AG10803 (cell line): ENCODE data around the gene SPINK7.

Source experiments
- DNase-seq: peaks from one replicate; pipeline ENCODE4 v3.0.0; 2010; ENCODE audit warnings: low read depth
- H3K4me3 ChIP-seq: 2 replicates; pipeline ENCODE4 v1.5.1; 2011; ENCODE audit warnings: mild to moderate bottlenecking, low read length, control low read depth
- TF ChIP-seq, protein P1 (sequence below): conservative IDR thresholded peaks from 2 replicates; pipeline ENCODE4 v1.5.1; 2011; ENCODE audit warnings: mild to moderate bottlenecking, low read length, control low read depth, inconsistent platforms

SPINK7 gene

DNA sequence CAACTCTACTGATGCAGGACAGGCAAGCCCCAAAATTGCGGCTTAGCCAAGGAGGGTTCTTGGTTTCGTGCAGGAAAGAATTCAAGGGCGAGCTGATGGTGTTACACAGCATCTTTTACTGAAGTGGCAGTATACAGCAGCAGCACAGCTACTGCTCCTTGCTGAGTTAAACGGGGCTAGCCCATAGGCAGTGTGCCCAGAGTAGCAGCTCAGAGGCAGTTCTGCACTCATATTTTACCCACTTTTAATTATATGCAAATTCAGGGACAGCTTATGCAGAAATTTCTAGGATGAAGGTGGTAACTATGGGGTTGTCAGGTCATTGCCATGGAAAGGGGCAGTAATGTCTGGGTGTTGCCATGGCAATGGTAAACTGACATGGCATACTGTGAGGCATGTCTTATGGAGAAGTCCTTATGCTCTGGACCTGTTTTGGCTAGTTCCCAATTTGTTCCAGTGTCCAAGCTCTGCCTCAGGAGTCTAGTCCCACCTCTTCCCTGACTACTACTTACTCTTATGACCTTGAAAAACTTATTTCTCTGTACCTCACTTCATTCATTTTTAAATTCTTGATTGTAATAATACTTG is 21.1 kb downstream of the SPINK7 start:
- no peak overlapping the region for H3K4me3 ChIP-seq
- no peak for DNase-seq
- TF ChIP-seq, protein P1, sequence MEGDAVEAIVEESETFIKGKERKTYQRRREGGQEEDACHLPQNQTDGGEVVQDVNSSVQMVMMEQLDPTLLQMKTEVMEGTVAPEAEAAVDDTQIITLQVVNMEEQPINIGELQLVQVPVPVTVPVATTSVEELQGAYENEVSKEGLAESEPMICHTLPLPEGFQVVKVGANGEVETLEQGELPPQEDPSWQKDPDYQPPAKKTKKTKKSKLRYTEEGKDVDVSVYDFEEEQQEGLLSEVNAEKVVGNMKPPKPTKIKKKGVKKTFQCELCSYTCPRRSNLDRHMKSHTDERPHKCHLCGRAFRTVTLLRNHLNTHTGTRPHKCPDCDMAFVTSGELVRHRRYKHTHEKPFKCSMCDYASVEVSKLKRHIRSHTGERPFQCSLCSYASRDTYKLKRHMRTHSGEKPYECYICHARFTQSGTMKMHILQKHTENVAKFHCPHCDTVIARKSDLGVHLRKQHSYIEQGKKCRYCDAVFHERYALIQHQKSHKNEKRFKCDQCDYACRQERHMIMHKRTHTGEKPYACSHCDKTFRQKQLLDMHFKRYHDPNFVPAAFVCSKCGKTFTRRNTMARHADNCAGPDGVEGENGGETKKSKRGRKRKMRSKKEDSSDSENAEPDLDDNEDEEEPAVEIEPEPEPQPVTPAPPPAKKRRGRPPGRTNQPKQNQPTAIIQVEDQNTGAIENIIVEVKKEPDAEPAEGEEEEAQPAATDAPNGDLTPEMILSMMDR, result no peak

DNA sequence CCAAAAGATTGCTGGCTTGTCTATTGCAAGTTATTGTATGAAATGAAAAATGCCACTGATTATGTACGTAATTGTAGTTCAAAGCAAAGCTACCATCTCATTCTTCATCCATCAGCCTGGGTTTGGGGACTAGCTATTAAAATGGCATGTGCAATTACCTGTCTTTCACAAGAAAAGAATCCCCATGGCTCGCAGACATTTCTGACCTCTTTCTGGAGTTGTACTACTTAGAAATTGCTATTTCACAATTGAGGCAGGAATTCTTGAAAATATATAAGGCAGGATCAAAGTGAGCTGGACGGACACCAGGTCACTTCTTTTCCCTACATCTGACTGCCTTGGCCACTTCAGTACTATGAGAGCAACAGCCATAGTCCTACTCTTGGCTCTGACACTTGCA is 23.0 kb downstream of the SPINK7 start, which contains the start of gene SPINK9:
Gene SPINK9 (plus strand): TSS at position 301 of the 400 bp plus-strand sequence. CDS start 55 bp downstream, at position 356.
- H3K4me3 ChIP-seq, result no peak within 1 kb of the TSS
- DNase-seq, result no peak
- TF ChIP-seq, protein P1, result no peak

DNA sequence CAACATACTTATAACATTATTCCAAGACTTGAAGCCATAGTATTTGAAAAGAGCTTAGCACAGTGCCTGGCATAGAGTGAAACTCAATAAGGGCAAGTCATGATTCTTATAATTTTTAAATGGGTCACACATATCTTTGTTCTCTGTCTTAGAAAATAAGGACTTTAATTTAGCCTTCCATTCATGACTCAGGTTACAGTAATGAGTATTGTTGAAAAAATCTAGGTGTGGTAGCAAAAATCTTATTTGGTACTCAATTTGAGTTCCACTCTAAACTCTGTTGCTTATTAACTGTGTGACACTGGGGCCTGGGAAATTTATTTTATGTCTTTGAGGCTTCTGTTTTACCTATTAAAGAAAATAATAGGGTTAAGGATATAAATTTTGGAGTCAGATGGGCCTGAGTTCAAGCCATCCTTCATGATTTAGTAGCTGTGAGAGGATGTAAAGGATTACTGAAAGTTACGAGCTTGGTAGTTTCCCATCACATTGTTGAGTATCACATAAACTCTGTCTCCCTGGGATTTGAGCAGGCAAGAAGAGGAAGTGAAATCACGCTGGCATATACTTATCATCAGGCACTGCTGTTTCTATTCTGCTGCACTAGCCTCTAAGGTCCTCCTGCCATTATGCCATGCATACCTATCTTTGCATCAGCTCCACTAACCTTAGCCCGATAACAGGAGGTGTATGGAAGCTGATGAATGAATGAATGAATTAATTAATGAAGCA is 24.6 kb downstream of the SPINK7 start:
- TF ChIP-seq, protein P1, result no peak
- H3K4me3 ChIP-seq, result no peak overlapping the region
- no peak for DNase-seq

DNA sequence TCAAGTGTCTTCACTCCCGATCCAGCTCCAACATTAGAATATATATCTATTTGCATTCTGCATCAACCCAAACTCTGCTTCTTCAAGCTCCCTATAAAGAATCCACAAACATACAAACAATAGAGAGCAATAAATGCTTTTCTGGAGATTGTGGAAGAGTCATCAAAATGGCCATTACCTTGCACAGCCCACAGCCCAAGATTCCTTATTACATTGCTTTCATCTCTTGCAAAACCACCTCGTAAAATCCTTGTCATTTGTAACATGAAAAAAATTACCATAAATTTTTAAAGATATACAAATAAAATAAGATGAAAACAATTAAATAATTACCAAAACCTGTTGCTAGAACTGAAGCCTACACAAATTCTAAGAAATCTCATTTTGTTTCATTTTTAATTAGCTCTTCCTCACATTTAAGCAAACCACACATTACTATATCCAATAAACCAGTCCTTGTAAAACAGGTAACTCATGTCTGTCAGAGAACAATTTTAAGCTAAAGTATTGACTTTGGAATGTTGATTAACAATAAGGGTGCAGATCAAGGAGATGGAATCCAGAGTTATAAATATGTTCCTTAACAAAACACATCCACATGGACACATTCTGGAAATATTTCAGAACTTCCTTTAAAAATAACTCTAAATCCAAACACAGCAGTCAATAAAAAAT is 30.3 kb downstream of the SPINK7 start:
- TF ChIP-seq, protein P1, result no peak
- H3K4me3 ChIP-seq, result no peak overlapping the region
- no peak for DNase-seq

DNA sequence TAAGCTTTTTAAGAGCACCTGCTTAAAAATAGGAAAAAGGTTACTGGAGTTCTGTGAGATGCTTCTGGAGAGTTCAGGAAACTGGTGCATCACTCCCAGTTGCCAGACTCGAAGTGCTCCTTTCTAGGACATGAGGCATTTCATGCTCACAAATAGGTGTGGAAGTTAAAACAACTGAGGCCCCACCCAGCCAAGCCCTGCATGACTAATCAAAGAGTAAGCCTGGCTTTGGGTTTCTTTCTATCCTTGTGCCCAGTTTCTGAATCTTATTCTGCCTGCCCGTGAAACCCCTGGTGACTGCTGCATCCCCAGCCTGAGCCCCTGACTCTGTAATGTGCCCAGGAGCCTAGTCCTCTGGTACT is 30.8 kb downstream of the SPINK7 start:
- TF ChIP-seq, protein P1, result no peak
- no peak for DNase-seq
- H3K4me3 ChIP-seq, result no peak overlapping the region

DNA sequence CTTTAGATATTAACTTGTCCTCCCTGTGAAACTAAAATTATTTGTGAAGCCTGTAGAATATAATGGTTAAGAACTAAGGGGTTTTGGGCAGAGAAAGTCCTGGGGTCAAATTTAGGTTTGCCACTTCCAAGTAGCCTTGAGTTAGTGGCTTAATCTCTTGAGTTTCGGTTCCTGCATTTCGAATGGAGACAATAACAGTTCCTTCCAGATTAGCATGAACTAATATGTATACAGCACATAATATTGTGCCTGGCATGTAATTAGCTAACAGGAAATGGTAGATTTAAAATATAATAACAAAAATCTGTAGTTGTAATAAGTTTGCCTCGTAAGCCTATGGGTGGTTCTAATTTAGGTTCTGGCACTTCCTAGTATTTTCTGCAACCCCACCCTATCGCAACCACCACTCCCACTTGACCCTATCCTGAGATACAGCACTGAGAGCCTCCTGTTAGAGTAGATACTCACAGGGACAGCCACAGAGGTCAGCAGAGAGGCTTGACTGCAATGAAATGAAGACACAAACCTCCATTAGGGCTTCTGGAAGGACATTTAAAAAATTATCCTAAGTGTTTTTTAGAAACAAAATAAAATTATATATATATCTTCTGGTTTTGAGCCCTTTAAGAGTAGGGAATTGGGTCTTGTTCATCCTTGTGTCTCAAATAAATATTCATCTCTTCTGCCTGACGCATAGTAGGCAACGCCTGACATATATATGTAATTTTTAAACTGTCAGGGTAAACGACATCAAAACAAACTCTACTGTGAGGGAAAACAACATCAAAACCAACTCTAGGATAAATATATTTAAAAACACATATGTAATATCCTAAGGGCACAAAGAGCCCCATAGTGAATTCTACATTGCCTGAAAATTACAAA is 31.6 kb downstream of the SPINK7 start:
- H3K4me3 ChIP-seq, result no peak overlapping the region
- no peak for DNase-seq
- TF ChIP-seq, protein P1, result no peak
